SH-SY5Y (cell line): ENCODE measurements around the gene SUPT4H1.

Experiments used
- GATA2 ChIP-seq: IDR thresholded peaks from 2 replicates; pipeline ENCODE4 v1.6.1; 2011; ENCODE audit warnings: mild to moderate bottlenecking, low read depth, low read length
- GATA3 ChIP-seq: IDR thresholded peaks from 2 replicates; pipeline ENCODE4 v1.6.1; 2011; ENCODE audit warnings: low read depth, mild to moderate bottlenecking, low read length, moderate library complexity

DNA sequence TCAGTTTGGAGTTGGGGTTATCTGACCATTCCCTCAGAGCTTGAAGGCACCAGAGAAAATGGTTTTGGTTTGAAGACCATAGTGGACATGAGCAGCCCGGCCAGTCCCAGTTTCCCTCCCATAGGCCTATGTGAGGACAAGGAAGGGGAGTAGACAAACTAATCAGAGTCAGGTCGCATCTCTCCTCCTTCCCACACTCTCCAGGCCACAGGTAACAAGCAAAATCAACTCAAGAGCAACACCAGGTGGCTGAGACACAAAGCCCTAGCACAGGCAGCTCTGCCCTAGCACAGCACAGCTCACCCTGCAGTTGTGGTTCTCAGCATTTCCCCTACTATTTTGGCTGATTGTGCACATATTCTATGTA, 7.2 kb downstream of the SUPT4H1 start:
- TF ChIP-seq GATA2 (no peak), GATA3 (no peak)
